IMR-90 (cell line): ENCODE measurements around the gene MLLT10. TPM values are rescaled to one million over a fixed set of nuclear protein-coding genes. Genes with fewer than 3 reads are reported as not detected.

Source experiments
- ATAC-seq: fragments of 200-7000 bp; cut with Tn5 transposase; 2 replicates; pipeline ENCODE4 v1.9.1; 2020; ENCODE audit warnings: low read depth, mild to moderate bottlenecking, moderate library complexity
- BruUV-seq: library from RNA; stranded (reverse); fragments of 400-500 nt; replicated peaks from 2 replicates; lab custom pipeline; 2021; lab: Mats Ljungman, UMichigan
- CTCF ChIA-PET: fragments of 300-600 bp; formaldehyde crosslinking; extraction: SDS; loops from one replicate; lab custom pipeline; 2021; ENCODE audit warnings: antibody characterized with exemption; lab: Yijun Ruan, JAX
- POLR2A ChIA-PET: fragments of 300-600 bp; sonication (Branson Sonifier 250); formaldehyde crosslinking; loops from one replicate; lab custom pipeline; 2022; ENCODE audit warnings: antibody characterized with exemption; ENCODE audit not compliant: unreplicated experiment; lab: Charles Lee
- DNase-seq: peaks from one replicate; pipeline ENCODE4 v3.0.0; 2013
- H2AFZ ChIP-seq: replicated peaks from 2 replicates; pipeline ENCODE3; 2013; ENCODE audit warnings: low read length, mild to moderate bottlenecking; ENCODE audit not compliant: poor library complexity
- H2AK5ac ChIP-seq: 2 replicates; pipeline ENCODE4 v1.6.1; 2013; ENCODE audit warnings: low read depth, low read length, inconsistent platforms
- H2AK9ac ChIP-seq: replicated peaks from 2 replicates; pipeline ENCODE3; 2013; ENCODE audit warnings: mild to moderate bottlenecking, low read depth, low read length, moderate library complexity; ENCODE audit not compliant: poor library complexity
- H2BK120ac ChIP-seq: 2 replicates; pipeline ENCODE4 v1.6.1; 2013; ENCODE audit warnings: low read depth, low read length, inconsistent platforms
- H2BK15ac ChIP-seq: 3 replicates; pipeline ENCODE4 v1.6.1; 2013; ENCODE audit warnings: low read depth, low read length, inconsistent platforms
- H2BK20ac ChIP-seq: 2 replicates; pipeline ENCODE4 v1.6.1; 2013; ENCODE audit warnings: low read depth, mild to moderate bottlenecking, inconsistent platforms, low read length, moderate library complexity
- H2BK5ac ChIP-seq: 2 replicates; pipeline ENCODE4 v1.6.1; 2013; ENCODE audit warnings: mild to moderate bottlenecking, low read depth, low read length, inconsistent platforms; ENCODE audit not compliant: poor library complexity, severe bottlenecking
- H3K14ac ChIP-seq: replicated peaks from 2 replicates; pipeline ENCODE4 v1.6.1; 2013; ENCODE audit warnings: low read depth, low read length, inconsistent platforms
- H3K18ac ChIP-seq: 2 replicates; pipeline ENCODE4 v1.6.1; 2013; ENCODE audit warnings: low read depth, low read length, control low read depth
- H3K23ac ChIP-seq: 2 replicates; pipeline ENCODE4 v1.6.1; 2013; ENCODE audit warnings: low read depth, low read length, inconsistent platforms
- H3K27ac ChIP-seq: 2 replicates; pipeline ENCODE4 v1.5.1; 2013; ENCODE audit warnings: mild to moderate bottlenecking, control low read depth, low read length; ENCODE audit not compliant: insufficient read depth
- H3K27me3 ChIP-seq: 2 replicates; pipeline ENCODE4 v1.6.1; 2013; ENCODE audit warnings: low read length; ENCODE audit not compliant: control insufficient read depth, insufficient read depth
- H3K36me3 ChIP-seq: 2 replicates; pipeline ENCODE4 v1.6.1; 2013; ENCODE audit warnings: low read length, mixed read lengths; ENCODE audit not compliant: control insufficient read depth, insufficient read depth
- H3K4ac ChIP-seq: 2 replicates; pipeline ENCODE4 v1.6.1; 2013; ENCODE audit warnings: low read depth, low read length, inconsistent platforms
- H3K4me1 ChIP-seq: 2 replicates; pipeline ENCODE4 v1.6.1; 2013; ENCODE audit warnings: low read length, mixed read lengths; ENCODE audit not compliant: control insufficient read depth, insufficient read depth
- H3K4me2 ChIP-seq: 2 replicates; pipeline ENCODE4 v1.6.1; 2013; ENCODE audit warnings: low read depth, mild to moderate bottlenecking, control low read depth, low read length, moderate library complexity
- H3K4me3 ChIP-seq: 2 replicates; pipeline ENCODE4 v1.5.1; 2013; ENCODE audit warnings: low read depth, mild to moderate bottlenecking, control low read depth, low read length, moderate library complexity; ENCODE audit not compliant: insufficient read depth
- H3K56ac ChIP-seq: 2 replicates; pipeline ENCODE4 v1.6.1; 2013; ENCODE audit warnings: low read length, inconsistent platforms; ENCODE audit not compliant: insufficient read depth; ENCODE audit errors: extremely low read depth
- H3K79me1 ChIP-seq, 2 experiments: 2 replicates each; pipeline ENCODE4 v1.6.1; 2013; ENCODE audit warnings: low read length in 2 of 2, inconsistent platforms in 1 of 2, low read depth in 1 of 2
- H3K9ac ChIP-seq: 2 replicates; pipeline ENCODE4 v1.6.1; 2013; ENCODE audit warnings: low read depth, low read length, control low read depth
- H3K9me1 ChIP-seq: 2 replicates; pipeline ENCODE4 v1.6.1; 2013; ENCODE audit warnings: low read length, inconsistent platforms; ENCODE audit not compliant: insufficient read depth
- H3K9me3 ChIP-seq: 2 replicates; pipeline ENCODE4 v1.6.1; 2013; ENCODE audit warnings: low read length; ENCODE audit not compliant: control insufficient read depth, insufficient read depth
- H4K20me1 ChIP-seq: 2 replicates; pipeline ENCODE4 v1.6.1; 2013; ENCODE audit warnings: low read length, inconsistent platforms; ENCODE audit not compliant: insufficient read depth
- H4K5ac ChIP-seq: 2 replicates; pipeline ENCODE4 v1.6.1; 2013; ENCODE audit warnings: mild to moderate bottlenecking, low read depth, low read length, control low read depth
- H4K8ac ChIP-seq, 2 experiments: 2 replicates each; pipeline ENCODE4 v1.6.1; 2013; ENCODE audit warnings: low read depth in 2 of 2, low read length in 2 of 2, control low read depth in 1 of 2, inconsistent platforms in 1 of 2
- H4K91ac ChIP-seq: 2 replicates; pipeline ENCODE4 v1.6.1; 2013; ENCODE audit warnings: low read depth, low read length, inconsistent platforms; ENCODE audit not compliant: insufficient read depth
- BHLHE40 ChIP-seq: fragments of 150-350 bp; IDR thresholded peaks from 2 replicates; pipeline ENCODE4 v1.6.1; 2016; ENCODE audit warnings: mild to moderate bottlenecking, low read depth, low read length
- CEBPB ChIP-seq: IDR thresholded peaks from 2 replicates; pipeline ENCODE4 v1.6.1; 2012; ENCODE audit warnings: low read depth, low read length, improper control_type of control experiment
- CHD1 ChIP-seq: IDR thresholded peaks from 2 replicates; pipeline ENCODE4 v1.6.1; 2012; ENCODE audit warnings: low read depth, low read length, improper control_type of control experiment
- FOS ChIP-seq: fragments of 150-350 bp; IDR thresholded peaks from 2 replicates; pipeline ENCODE4 v1.6.1; 2016; ENCODE audit warnings: low read depth, low read length
- MXI1 ChIP-seq: IDR thresholded peaks from 2 replicates; pipeline ENCODE4 v1.6.1; 2012; ENCODE audit warnings: low read depth, mild to moderate bottlenecking, low read length, moderate library complexity, borderline replicate concordance
- RAD21 ChIP-seq: IDR thresholded peaks from 2 replicates; pipeline ENCODE4 v1.6.1; 2012; ENCODE audit warnings: low read length, improper control_type of control experiment
- RCOR1 ChIP-seq: IDR thresholded peaks from 2 replicates; pipeline ENCODE4 v1.6.1; 2012; ENCODE audit warnings: mild to moderate bottlenecking, low read length, improper control_type of control experiment; ENCODE audit not compliant: insufficient replicate concordance
- RFX5 ChIP-seq: IDR thresholded peaks from 2 replicates; pipeline ENCODE4 v1.8.0; 2012; ENCODE audit warnings: low read depth, mild to moderate bottlenecking, low read length, moderate library complexity
- SMC3 ChIP-seq: fragments of 150-350 bp; IDR thresholded peaks from 2 replicates; pipeline ENCODE4 v1.6.1; 2016; ENCODE audit warnings: low read depth, mild to moderate bottlenecking, antibody characterized with exemption, low read length, moderate library complexity
- USF2 ChIP-seq: fragments of 150-350 bp; IDR thresholded peaks from 2 replicates; pipeline ENCODE4 v1.6.1; 2017; ENCODE audit warnings: mild to moderate bottlenecking, antibody characterized with exemption, low read length, low read depth
- WGBS, 2 experiments: methylation state at CpG; one replicate each; pipeline versions ENCODE4 v1.1.5 to v1.1.7; 2013; ENCODE audit warnings: missing lambda C conversion rate in 2 of 2; ENCODE audit not compliant: insufficient read length in 1 of 2; ENCODE audit errors: extremely low coverage in 2 of 2; 5-methylcytosine and 5-hydroxymethylcytosine counted together
- dilution Hi-C: fragments of 300-500 bp; cut with HindIII; formaldehyde crosslinking; loops from one replicate; pipeline ENCODE4 v1.14.3; 2018; ENCODE audit warnings: low sequenced_read_pairs; ENCODE audit not compliant: unreplicated experiment
- in situ Hi-C: fragments of 300-500 bp; cut with MboI; formaldehyde crosslinking; loops from 3 replicates; pipeline ENCODE4 v1.14.3; 2019; ENCODE audit warnings: low sequenced_read_pairs, inconsistent platforms, mixed read lengths
- intact Hi-C: fragments of 100-400 bp; cut with micrococcal nuclease; formaldehyde crosslinking; loops from 2 replicates; pipeline ENCODE4 v1.10.0; 2022
- polyA plus RNA-seq, 3 experiments: library from polyadenylated mRNA; depleted of rRNA; stranded (reverse); fragments of >200 nt; gene quantifications; 2 replicates each; pipeline ENCODE4 v1.2.3, GENCODE V29; 2012; ENCODE audit warnings: low replicate concordance in 1 of 3
- total RNA-seq: library from RNA; depleted of rRNA; stranded (reverse); fragments of >200 nt; gene quantifications from 2 replicates; pipeline ENCODE4 v1.2.3, GENCODE V29; 2012
- TF ChIP-seq, protein P1 (sequence below): conservative IDR thresholded peaks from 2 replicates; pipeline ENCODE4 v1.5.1; 2012; ENCODE audit warnings: mild to moderate bottlenecking, low read depth, low read length, improper control_type of control experiment
- TF ChIP-seq, protein P2 (sequence below): fragments of 150-350 bp; IDR thresholded peaks from 2 replicates; pipeline ENCODE4 v1.6.1; 2016; ENCODE audit warnings: low read depth, mild to moderate bottlenecking, low read length, moderate library complexity, borderline replicate concordance

Gene MLLT10
- total and polyA plus RNA-seq, 2 of the 4 experiments (the other 2 are of a cell fraction): 22.5 to 29.0 TPM

GRCh38 chr10:21530168-21530567 is 3.9 kb upstream of the MLLT10 start:
- Histone ChIP-seq H2BK15ac (no peak overlapping the region), H2AK9ac (no peak overlapping the region), H2AFZ (no peak overlapping the region), H3K9ac (no peak overlapping the region), H4K20me1 (no peaks in the 10 kb centered on the region), H2BK120ac (no peak overlapping the region), H3K4ac (no peak overlapping the region), H3K56ac (no peak overlapping the region), H3K4me3 (no peak overlapping the region), H3K27ac (no peak overlapping the region), H3K36me3 (no peaks in the 10 kb centered on the region), H3K27me3 (no peaks in the 10 kb centered on the region), H3K9me1 (no peaks in the 10 kb centered on the region), H2BK20ac (no peak overlapping the region), H4K91ac (no peak overlapping the region), H4K5ac (no peak overlapping the region), H3K4me1 (no peaks in the 10 kb centered on the region), H2AK5ac (no peak overlapping the region), H2BK5ac (no peak overlapping the region), H3K23ac (no peak overlapping the region), H3K14ac (no peak overlapping the region), H3K4me2 (no peak overlapping the region), H3K79me1 (peaks cover 2 to 5% of the 10 kb centered on the region in 2 experiments; a peak in 3 of 4 replicates), H4K8ac (no peak overlapping the region), H3K18ac (no peak overlapping the region), H3K9me3 (no peaks in the 10 kb centered on the region)
- dilution Hi-C loops (no loop called here), in situ Hi-C loops (no loop called here), intact Hi-C loops (no loop called here)
- ChIA-PET POLR2A (no interaction called here), CTCF (no interaction called here)
- DNase-seq (no peak), ATAC-seq (no peak)
- no TSS peak for BruUV-seq
- TF ChIP-seq MXI1 (no peak), FOS (no peak), CHD1 (no peak), BHLHE40 (no peak), SMC3 (no peak), RAD21 (no peak), CEBPB (no peak), RCOR1 (no peak), RFX5 (no peak), USF2 (no peak)
- TF ChIP-seq, protein P1, sequence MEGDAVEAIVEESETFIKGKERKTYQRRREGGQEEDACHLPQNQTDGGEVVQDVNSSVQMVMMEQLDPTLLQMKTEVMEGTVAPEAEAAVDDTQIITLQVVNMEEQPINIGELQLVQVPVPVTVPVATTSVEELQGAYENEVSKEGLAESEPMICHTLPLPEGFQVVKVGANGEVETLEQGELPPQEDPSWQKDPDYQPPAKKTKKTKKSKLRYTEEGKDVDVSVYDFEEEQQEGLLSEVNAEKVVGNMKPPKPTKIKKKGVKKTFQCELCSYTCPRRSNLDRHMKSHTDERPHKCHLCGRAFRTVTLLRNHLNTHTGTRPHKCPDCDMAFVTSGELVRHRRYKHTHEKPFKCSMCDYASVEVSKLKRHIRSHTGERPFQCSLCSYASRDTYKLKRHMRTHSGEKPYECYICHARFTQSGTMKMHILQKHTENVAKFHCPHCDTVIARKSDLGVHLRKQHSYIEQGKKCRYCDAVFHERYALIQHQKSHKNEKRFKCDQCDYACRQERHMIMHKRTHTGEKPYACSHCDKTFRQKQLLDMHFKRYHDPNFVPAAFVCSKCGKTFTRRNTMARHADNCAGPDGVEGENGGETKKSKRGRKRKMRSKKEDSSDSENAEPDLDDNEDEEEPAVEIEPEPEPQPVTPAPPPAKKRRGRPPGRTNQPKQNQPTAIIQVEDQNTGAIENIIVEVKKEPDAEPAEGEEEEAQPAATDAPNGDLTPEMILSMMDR: no peak
- TF ChIP-seq, protein P2, sequence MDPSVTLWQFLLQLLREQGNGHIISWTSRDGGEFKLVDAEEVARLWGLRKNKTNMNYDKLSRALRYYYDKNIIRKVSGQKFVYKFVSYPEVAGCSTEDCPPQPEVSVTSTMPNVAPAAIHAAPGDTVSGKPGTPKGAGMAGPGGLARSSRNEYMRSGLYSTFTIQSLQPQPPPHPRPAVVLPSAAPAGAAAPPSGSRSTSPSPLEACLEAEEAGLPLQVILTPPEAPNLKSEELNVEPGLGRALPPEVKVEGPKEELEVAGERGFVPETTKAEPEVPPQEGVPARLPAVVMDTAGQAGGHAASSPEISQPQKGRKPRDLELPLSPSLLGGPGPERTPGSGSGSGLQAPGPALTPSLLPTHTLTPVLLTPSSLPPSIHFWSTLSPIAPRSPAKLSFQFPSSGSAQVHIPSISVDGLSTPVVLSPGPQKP: no peak
- WGBS, 2 experiments: no CpG with 5 or more reads among the region's 1 CpG
